Stimulated activated CD4-positive, alpha-beta T cell treated with anti-CD3 and anti-CD28 coated beads, Interleukin-4, amount 100 ng/mL, for 1 hour (primary cell): ENCODE results near the gene OBP2B.
A peak's percentile ranks its signal among the peaks of the same experiment; 100 is the strongest.
"Not testable (repeated sequence)": the region's sequence is repeated elsewhere in the genome, so short reads cannot be mapped to it uniquely, and the experiment has no call there.

Experiments
- DNase-seq: peaks from one replicate; pipeline ENCODE4 v3.0.0-alpha.2; 2020

Gene OBP2B

GRCh38 chr9:133238272-133238850 lies 29.3 kb upstream of the OBP2B start:
- peak; percentile 45 for DNase-seq

- no peak for DNase-seq
Measured at GRCh38 chr9:133237035-133237731, 28.1 kb upstream of the OBP2B start.

- DNase-seq: not testable (repeated sequence)
Measured at GRCh38 chr9:133236291-133237034, 27.4 kb upstream of the OBP2B start.

GRCh38 chr9:133235549-133236222 lies 26.6 kb upstream of the OBP2B start:
- no peak for DNase-seq

GRCh38 chr9:133234577-133235322 lies 25.7 kb upstream of the OBP2B start:
- DNase-seq: no peak

DNA sequence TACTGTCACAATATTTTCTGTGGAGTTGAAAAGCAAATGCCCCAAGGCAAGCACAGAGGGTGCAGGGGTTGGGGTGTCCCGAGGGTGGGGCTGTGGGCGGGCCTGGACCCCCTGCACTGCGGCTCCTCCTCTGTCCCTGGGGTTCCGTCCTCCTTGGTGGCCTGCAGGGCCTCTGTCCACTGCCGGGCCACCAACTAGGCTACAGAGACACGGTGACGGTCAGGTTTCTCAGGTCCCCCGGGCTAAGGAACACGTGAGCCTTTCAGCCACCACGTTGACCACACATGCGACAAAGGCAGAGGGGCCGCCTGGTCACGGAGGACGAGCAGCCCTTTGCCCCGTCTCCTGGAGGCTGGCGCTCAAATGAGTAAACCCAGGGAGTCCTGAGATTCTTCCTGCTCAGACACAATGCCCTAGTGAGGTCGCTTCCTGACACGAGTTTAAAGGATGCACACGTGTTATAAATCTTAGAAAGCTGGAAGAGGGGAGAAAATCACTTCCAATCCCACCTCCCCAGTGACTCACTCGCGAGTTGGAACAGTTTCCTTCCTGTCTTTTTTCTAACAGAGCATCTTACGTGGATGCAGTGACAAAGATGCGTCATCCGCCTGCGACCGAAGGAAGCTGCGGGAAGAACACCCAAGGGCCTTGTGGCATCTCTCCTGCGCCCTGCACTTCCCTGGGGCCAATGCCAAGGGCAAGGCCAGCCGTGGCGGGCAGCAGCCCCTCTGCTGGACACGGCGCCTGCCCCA lies 24.8 kb upstream of the OBP2B start:
- no peak for DNase-seq

GRCh38 chr9:133231934-133232568 lies 23.0 kb upstream of the OBP2B start:
- DNase-seq: not testable (repeated sequence)

DNA sequence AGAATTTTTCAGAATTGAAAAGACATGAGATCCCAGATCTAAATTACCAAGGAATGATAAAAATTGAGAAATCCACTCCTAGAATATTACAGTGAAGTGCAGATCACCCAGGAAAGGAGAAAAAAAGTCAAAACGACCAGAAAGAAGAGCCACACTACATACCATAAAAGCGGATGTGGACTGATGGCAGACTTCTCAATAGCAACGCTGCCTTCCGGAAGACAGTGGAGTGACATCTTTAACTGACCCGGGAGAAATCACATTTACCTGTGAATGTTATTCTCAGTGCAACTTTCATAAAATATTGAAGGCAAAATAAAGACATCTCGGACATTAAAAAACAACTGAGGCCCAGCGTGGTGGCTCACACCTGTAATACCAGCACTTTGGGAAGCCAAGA lies 21.5 kb upstream of the OBP2B start:
- DNase-seq: not testable (repeated sequence)

DNA sequence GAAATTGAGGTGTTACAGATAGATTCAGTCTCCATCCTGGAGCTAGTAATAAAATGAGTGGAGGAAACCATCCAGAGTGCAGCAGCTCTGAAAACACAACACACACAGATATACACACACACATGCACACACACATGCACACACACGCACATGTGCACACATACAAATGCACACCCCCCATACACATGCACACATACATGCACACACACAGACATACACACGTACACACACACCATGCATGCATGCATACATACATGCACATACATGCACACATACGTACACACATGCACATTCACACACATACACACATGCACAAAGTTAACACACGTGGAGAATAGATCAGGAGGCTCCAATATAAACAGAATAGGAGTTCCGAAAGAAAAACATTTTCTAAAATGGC lies 21.0 kb upstream of the OBP2B start:
- DNase-seq: no peak

DNA sequence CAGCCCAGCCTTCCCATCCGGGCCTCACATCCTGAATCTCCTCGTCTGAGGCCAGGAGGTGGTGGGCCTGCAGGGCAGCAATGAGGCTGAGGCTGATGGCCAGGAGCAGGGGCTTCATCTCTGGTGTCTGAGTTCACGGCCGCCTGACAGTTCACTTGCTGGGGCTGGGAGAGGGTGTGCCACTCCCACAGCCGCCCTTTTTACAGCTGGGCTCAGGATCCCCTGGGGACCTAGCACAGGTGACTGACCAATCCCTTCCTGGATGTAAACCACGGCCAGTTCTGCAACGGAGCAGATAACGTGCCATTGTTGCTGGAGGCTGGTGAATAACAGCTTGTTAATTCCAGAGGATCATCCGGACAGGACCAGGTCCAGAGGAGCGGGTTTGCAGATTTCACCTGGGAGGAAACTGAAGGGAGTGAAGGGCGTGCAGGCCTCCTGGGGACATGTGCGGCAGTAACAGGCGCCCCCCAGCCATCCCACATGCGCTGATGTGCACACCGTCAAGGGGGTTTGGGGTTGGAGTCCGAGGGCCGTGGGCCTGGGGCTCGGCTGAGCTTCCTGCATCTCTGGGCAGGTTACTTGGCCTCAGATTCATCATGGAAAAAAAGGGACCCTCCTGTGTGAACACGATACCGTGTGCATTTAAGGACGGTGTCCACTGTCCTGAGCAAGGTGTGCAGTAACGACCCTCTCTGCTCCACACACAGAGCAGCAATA lies 19.6 kb upstream of the OBP2B start:
- not testable (repeated sequence) for DNase-seq

DNA sequence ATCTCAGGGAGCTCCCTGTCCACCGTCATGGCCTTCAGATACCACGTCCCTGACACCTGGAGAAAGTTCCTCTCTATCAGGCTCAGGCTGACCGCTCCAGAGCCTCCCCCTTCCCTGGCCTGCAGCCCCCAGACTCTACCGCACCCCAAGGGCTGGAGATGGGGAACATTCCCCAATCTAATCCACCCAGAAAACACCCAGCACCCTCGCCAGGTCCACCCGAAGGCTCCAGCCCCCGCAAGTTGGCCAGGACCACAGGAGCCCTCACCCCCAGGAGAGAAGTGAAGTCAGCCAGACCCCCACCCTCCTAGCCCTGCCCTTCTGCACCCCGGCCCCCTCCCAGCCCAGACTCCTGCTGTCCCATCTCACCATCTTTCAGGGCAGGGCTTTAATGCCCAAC lies 18.9 kb upstream of the OBP2B start:
- not testable (repeated sequence) for DNase-seq

DNA sequence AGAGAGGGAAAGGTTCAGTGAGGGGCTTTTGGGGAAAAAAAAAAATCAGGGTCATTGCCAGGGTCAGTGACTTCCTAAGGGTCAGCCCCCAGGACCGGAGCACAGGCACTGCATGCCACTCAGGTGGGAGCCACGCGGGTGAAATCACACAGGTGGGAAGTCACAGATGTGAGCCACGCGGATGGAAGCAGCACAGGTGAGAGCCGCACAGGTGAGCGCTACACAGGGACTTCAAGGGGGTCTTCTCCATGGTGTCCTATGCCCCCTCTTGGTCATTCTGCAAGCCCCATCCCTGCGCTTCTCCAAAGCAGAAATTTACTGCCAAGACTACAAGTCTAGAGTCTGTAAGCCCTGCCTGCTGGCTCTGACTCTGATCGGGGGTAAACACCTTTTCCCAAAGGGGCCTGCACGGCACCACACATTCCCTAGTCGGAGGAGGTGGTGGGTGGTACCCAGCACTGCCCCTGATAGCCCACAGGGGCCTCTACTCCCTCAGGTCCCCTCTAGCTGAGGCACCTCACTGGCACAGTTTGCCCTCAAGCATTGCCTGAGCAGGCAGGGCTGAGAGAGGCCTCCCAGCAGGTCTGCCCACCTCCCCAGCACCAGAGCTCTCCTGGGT lies 18.3 kb upstream of the OBP2B start:
- DNase-seq: no peak

- DNase-seq: no peak
Measured at GRCh38 chr9:133226219-133227171, 17.4 kb upstream of the OBP2B start.

DNA sequence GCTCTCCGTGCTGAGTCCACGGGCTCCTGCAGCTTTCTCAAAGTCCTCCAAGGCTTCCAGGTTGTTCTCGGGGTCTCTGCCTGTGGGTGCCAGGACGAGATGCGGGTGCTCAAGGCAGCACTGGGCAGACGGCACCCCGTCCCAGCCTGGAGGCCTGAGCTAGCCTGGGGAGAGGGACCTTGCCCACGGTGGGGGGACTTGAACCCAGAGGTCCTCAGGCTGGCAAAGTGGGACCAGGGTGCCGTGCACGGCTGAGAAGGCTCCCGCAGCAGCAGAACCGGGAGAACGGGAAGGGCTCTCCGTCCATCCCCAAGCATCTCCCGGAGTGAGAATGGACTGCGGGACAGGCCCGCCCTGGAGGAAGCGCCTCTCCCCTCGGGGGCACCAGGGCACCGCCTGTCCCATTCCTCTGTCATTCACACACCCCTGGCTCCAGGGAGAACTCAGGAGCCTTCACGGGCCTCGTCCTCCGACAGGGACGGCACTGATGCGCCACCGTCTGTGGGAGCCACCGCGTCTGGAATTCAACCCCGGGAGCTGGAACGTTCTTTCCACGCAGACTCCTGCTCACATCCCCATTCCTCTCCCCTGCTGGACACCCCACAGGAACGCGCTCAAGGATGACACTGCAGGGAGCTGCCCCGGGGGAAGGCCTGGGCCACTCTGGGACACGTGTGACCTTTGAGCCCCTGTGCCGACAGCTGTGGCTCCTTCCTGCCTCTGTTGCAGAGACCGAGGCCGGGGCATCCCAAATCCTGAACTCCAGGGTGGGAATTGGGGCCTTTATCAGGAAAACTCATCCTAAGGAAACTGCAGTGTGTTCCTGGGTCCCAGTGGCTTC lies 16.3 kb upstream of the OBP2B start:
- no peak for DNase-seq

GRCh38 chr9:133224762-133225161 lies 15.7 kb upstream of the OBP2B start:
- no peak for DNase-seq

- not testable (repeated sequence) for DNase-seq
Measured at GRCh38 chr9:133223159-133223756, 14.2 kb upstream of the OBP2B start.

DNA sequence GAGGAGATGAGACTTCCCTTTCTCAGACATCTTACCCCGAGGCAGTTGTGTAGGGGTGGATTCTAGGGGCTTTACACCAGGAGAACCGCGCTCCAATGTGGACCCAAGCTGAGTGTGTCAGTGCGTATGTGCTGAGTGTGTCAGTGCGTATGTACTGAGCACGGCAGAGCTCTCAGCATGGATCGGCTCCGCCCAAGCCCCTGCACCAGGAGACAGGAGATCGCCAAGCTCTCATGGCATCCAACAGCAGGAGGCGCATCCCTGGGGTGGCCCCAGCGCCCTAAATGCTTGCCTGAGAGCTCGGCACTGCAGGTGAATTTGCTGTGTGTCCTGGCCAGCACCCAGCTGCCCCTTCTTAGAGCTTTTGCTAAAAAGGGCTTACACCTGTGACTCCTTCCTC lies 12.9 kb upstream of the OBP2B start:
- not testable (repeated sequence) for DNase-seq
